ENCODE data around the gene COL9A2. TPM values are rescaled to one million over a fixed set of nuclear protein-coding genes. Genes with fewer than 3 reads are reported as not detected.

COL9A2 gene
- total RNA-seq, 1 donor from 2014 or later, result 9.9 TPM

- intact Hi-C loops (cut with micrococcal nuclease), result no loop called here
Measured at GRCh38 chr1:40305451-40305850, 11.6 kb downstream of the COL9A2 start.

GRCh38 chr1:40303790-40304189, 13.3 kb downstream of the COL9A2 start:
- intact Hi-C loops (cut with micrococcal nuclease), result no loop called here

GRCh38 chr1:40303051-40303771, 13.9 kb downstream of the COL9A2 start:
- intact Hi-C loops (cut with micrococcal nuclease), result no loop called here

- intact Hi-C loops (cut with micrococcal nuclease), result no loop called here
Measured at GRCh38 chr1:40302475-40302874, 14.6 kb downstream of the COL9A2 start.

GRCh38 chr1:40301541-40302299, 15.4 kb downstream of the COL9A2 start:
- intact Hi-C loops (cut with micrococcal nuclease), result no loop called here

- intact Hi-C loops (cut with micrococcal nuclease), result no loop called here
Measured at GRCh38 chr1:40301066-40301465, 16.0 kb downstream of the COL9A2 start.

GRCh38 chr1:40300651-40301050, 16.4 kb downstream of the COL9A2 start:
- intact Hi-C loops (cut with micrococcal nuclease), result no loop called here

- intact Hi-C loops (cut with micrococcal nuclease), result no loop called here
Measured at GRCh38 chr1:40300249-40300567, 16.9 kb downstream of the COL9A2 start.

GRCh38 chr1:40299366-40300248, 17.5 kb downstream of the COL9A2 start:
- intact Hi-C loops (cut with micrococcal nuclease), result no loop called here

GRCh38 chr1:40291293-40291692, 25.8 kb downstream of the COL9A2 start:
- intact Hi-C loops (cut with micrococcal nuclease), result no loop called here

GRCh38 chr1:40281853-40282252, 35.2 kb downstream of the COL9A2 start:
- intact Hi-C loops (cut with micrococcal nuclease), result no loop called here

GRCh38 chr1:40276122-40276521, 41.0 kb downstream of the COL9A2 start:
- intact Hi-C loops (cut with micrococcal nuclease), result no loop called here

GRCh38 chr1:40274331-40274730, 42.8 kb downstream of the COL9A2 start:
- intact Hi-C loops (cut with micrococcal nuclease), result no loop called here

- intact Hi-C loops (cut with micrococcal nuclease), result no loop called here
Measured at GRCh38 chr1:40273547-40274166, 43.4 kb downstream of the COL9A2 start.

GRCh38 chr1:40272653-40273213, 44.4 kb downstream of the COL9A2 start:
- intact Hi-C loops (cut with micrococcal nuclease), result no loop called here

GRCh38 chr1:40270152-40270834, 46.8 kb downstream of the COL9A2 start:
- intact Hi-C loops (cut with micrococcal nuclease), result no loop called here

- intact Hi-C loops (cut with micrococcal nuclease), result no loop called here
Measured at GRCh38 chr1:40268211-40268610, 48.9 kb downstream of the COL9A2 start.

- intact Hi-C loops (cut with micrococcal nuclease), result no loop called here
Measured at GRCh38 chr1:40267767-40268187, 49.3 kb downstream of the COL9A2 start.

GRCh38 chr1:40266786-40267535, 50.1 kb downstream of the COL9A2 start:
- intact Hi-C loops (cut with micrococcal nuclease), result no loop called here

- intact Hi-C loops (cut with micrococcal nuclease), result no loop called here
Measured at GRCh38 chr1:40265919-40266318, 51.2 kb downstream of the COL9A2 start.
